H9 (cell line): Measurements from ENCODE around the gene RGP1. TPM values are rescaled to one million over a fixed set of nuclear protein-coding genes. Genes with fewer than 3 reads are reported as not detected.

ENCODE experiments used
- DNase-seq: peaks from one replicate; pipeline ENCODE4 v3.0.0-alpha.2; 2017
- H2AFZ ChIP-seq: one replicate; pipeline ENCODE4 v1.6.1; 2013; ENCODE audit warnings: mild to moderate bottlenecking, low read length, control low read depth, moderate library complexity
- H2AK5ac ChIP-seq: 2 replicates; pipeline ENCODE4 v1.6.1; 2013; ENCODE audit warnings: low read length, control low read depth, mixed read lengths; ENCODE audit not compliant: insufficient read length
- H2BK120ac ChIP-seq: one replicate; pipeline ENCODE4 v1.6.1; 2013; ENCODE audit warnings: low read depth, mild to moderate bottlenecking, low read length, control low read depth, inconsistent platforms; ENCODE audit not compliant: poor library complexity, severe bottlenecking
- H2BK12ac ChIP-seq: 2 replicates; pipeline ENCODE4 v1.6.1; 2013; ENCODE audit warnings: low read length, control low read depth, mixed read lengths, low read depth; ENCODE audit not compliant: insufficient read length
- H2BK15ac ChIP-seq: 2 replicates; pipeline ENCODE4 v1.6.1; 2013; ENCODE audit warnings: low read depth, low read length, control low read depth
- H2BK20ac ChIP-seq: one replicate; pipeline ENCODE4 v1.6.1; 2013; ENCODE audit warnings: low read depth, mild to moderate bottlenecking, low read length, control low read depth, inconsistent platforms; ENCODE audit not compliant: poor library complexity, severe bottlenecking
- H2BK5ac ChIP-seq: 2 replicates; pipeline ENCODE4 v1.6.1; 2013; ENCODE audit warnings: low read length, control low read depth, mixed read lengths; ENCODE audit not compliant: insufficient read length
- H3K14ac ChIP-seq: 2 replicates; pipeline ENCODE4 v1.6.1; 2013; ENCODE audit warnings: low read length, control low read depth; ENCODE audit not compliant: insufficient read depth
- H3K18ac ChIP-seq: 2 replicates; pipeline ENCODE4 v1.6.1; 2013; ENCODE audit warnings: low read depth, mild to moderate bottlenecking, mixed read lengths, low read length, control low read depth; ENCODE audit not compliant: insufficient read length
- H3K23ac ChIP-seq: 2 replicates; pipeline ENCODE4 v1.6.1; 2013; ENCODE audit warnings: low read length, control low read depth, mixed read lengths, low read depth; ENCODE audit not compliant: insufficient read length
- H3K23me2 ChIP-seq: 2 replicates; pipeline ENCODE4 v1.6.1; 2013; ENCODE audit warnings: low read depth, mild to moderate bottlenecking, mixed read lengths, low read length, control low read depth; ENCODE audit not compliant: insufficient read length, poor library complexity, severe bottlenecking
- H3K27ac ChIP-seq: 2 replicates; pipeline ENCODE4 v1.5.1; 2013; ENCODE audit warnings: low read length, control low read depth, mixed read lengths, low read depth; ENCODE audit not compliant: insufficient read length
- H3K27me3 ChIP-seq: 2 replicates; pipeline ENCODE4 v1.6.1; 2013; ENCODE audit warnings: low read length, control low read depth, inconsistent platforms; ENCODE audit not compliant: insufficient read depth
- H3K4ac ChIP-seq: 2 replicates; pipeline ENCODE4 v1.6.1; 2013; ENCODE audit warnings: low read depth, mild to moderate bottlenecking, control low read depth, inconsistent platforms, low read length, moderate library complexity
- H3K4me1 ChIP-seq: 2 replicates; pipeline ENCODE4 v1.6.1; 2013; ENCODE audit warnings: low read length, control low read depth, inconsistent platforms; ENCODE audit not compliant: insufficient read depth
- H3K4me2 ChIP-seq: 2 replicates; pipeline ENCODE4 v1.6.1; 2013; ENCODE audit warnings: low read length, control low read depth, mixed read lengths; ENCODE audit not compliant: insufficient read length, insufficient read depth
- H3K56ac ChIP-seq: 2 replicates; pipeline ENCODE4 v1.6.1; 2013; ENCODE audit warnings: low read depth, mild to moderate bottlenecking, mixed read lengths, low read length, control low read depth; ENCODE audit not compliant: insufficient read length
- H3K79me1 ChIP-seq: 2 replicates; pipeline ENCODE4 v1.6.1; 2013; ENCODE audit warnings: low read depth, mild to moderate bottlenecking, moderate library complexity, low read length, control low read depth, inconsistent platforms; ENCODE audit not compliant: insufficient read depth, poor library complexity, severe bottlenecking
- H3K79me2 ChIP-seq: 2 replicates; pipeline ENCODE4 v1.6.1; 2013; ENCODE audit warnings: low read length, control low read depth, inconsistent platforms; ENCODE audit not compliant: insufficient read depth
- H3K9ac ChIP-seq: 2 replicates; pipeline ENCODE4 v1.6.1; 2013; ENCODE audit warnings: low read length, control low read depth, mixed read lengths; ENCODE audit not compliant: insufficient read length; ENCODE audit errors: extremely low read depth
- H3K9me3 ChIP-seq: one replicate; pipeline ENCODE4 v1.6.1; 2013; ENCODE audit warnings: low read depth, low read length, inconsistent platforms; ENCODE audit not compliant: control insufficient read depth
- H3T11ph ChIP-seq: one replicate; pipeline ENCODE4 v1.6.1; 2013; ENCODE audit warnings: mild to moderate bottlenecking, low read length, control low read depth, inconsistent platforms
- H4K20me1 ChIP-seq: one replicate; pipeline ENCODE4 v1.6.1; 2013; ENCODE audit not compliant: control insufficient read depth, insufficient read length, insufficient read depth
- H4K5ac ChIP-seq: 2 replicates; pipeline ENCODE4 v1.6.1; 2013; ENCODE audit warnings: low read depth, mild to moderate bottlenecking, mixed read lengths, low read length, control low read depth; ENCODE audit not compliant: insufficient read length
- H4K8ac ChIP-seq: replicated peaks from 2 replicates; pipeline ENCODE4 v1.6.1; 2013; ENCODE audit warnings: low read length, control low read depth, mixed read lengths, low read depth; ENCODE audit not compliant: insufficient read length
- H4K91ac ChIP-seq: 2 replicates; pipeline ENCODE4 v1.6.1; 2013; ENCODE audit warnings: low read depth, mild to moderate bottlenecking, moderate library complexity, mixed read lengths, low read length, control low read depth; ENCODE audit not compliant: insufficient read length
- H3K27ac Mint-ChIP-seq, 3 experiments: 2 replicates in 2 of 3; 3 replicates in 1 of 3; pipeline ENCODE4 v1.8.0; 2020 to 2021; ENCODE audit warnings: mixed read lengths in 3 of 3, mild to moderate bottlenecking in 1 of 3, moderate library complexity in 1 of 3
- H3K27me3 Mint-ChIP-seq: 2 replicates; pipeline ENCODE4 v1.8.0; 2021; ENCODE audit warnings: low read depth, mild to moderate bottlenecking, moderate library complexity, mixed read lengths
- H3K36me3 Mint-ChIP-seq, 3 experiments: 2 replicates in 2 of 3; 3 replicates in 1 of 3; pipeline ENCODE4 v1.8.0; 2020 to 2021; ENCODE audit warnings: low read depth in 3 of 3, mixed read lengths in 3 of 3; ENCODE audit not compliant: insufficient read depth in 1 of 3
- H3K4me1 Mint-ChIP-seq, 2 experiments: 2 replicates each; pipeline ENCODE4 v1.8.0; 2020; ENCODE audit warnings: mixed read lengths in 2 of 2
- H3K4me3 Mint-ChIP-seq, 2 experiments: 2 replicates in 1 of 2; 3 replicates in 1 of 2; pipeline ENCODE4 v1.8.0; 2020 to 2021; ENCODE audit warnings: mild to moderate bottlenecking in 2 of 2, mixed read lengths in 2 of 2, moderate library complexity in 1 of 2
- H3K9me3 Mint-ChIP-seq, 2 experiments: 2 replicates in 1 of 2; 3 replicates in 1 of 2; pipeline ENCODE4 v1.8.0; 2020; ENCODE audit warnings: mild to moderate bottlenecking in 2 of 2, mixed read lengths in 2 of 2, moderate library complexity in 1 of 2
- WGBS: extraction: QIAGEN DNeasy Blood & Tissue Kit; methylation state at CpG from one replicate; pipeline ENCODE4 v1.1.7; 2013; ENCODE audit warnings: missing lambda C conversion rate, low lambda C conversion rate, mixed read lengths; ENCODE audit not compliant: insufficient read length; ENCODE audit errors: extremely low coverage; 5-methylcytosine and 5-hydroxymethylcytosine counted together
- total RNA-seq: library from RNA; stranded (reverse); gene quantifications from 2 replicates; pipeline ENCODE4 v1.2.1, GENCODE V29; 2021
- TF ChIP-seq, protein P1 (sequence below): fragments of 200-600 bp; sonication (generic); conservative IDR thresholded peaks from 3 replicates; pipeline ENCODE4 v1.8.0; 2021; ENCODE audit warnings: antibody characterized with exemption, mild to moderate bottlenecking

The RGP1 gene
- total RNA-seq, 1 experiment from 2014 or later = 25.7 TPM

GRCh38 chr9:35789541-35789940 is 40.5 kb downstream of the RGP1 start:
- no CpG with 5 or more reads among the region's 2 CpGs for WGBS
- Histone ChIP-seq H3K56ac (no peak overlapping the region), H3K9me3 (no peaks in the 10 kb centered on the region), H3K4ac (no peak overlapping the region), H2BK12ac (no peak overlapping the region), H3K79me1 (no peaks in the 10 kb centered on the region), H3K4me1 (no peaks in the 10 kb centered on the region), H3K79me2 (no peaks in the 10 kb centered on the region), H3K4me2 (no peak overlapping the region), H3K14ac (no peak overlapping the region), H2BK5ac (no peak overlapping the region), H2AK5ac (no peak overlapping the region), H2BK120ac (no peak overlapping the region), H4K91ac (no peak overlapping the region), H3K9ac (no peak overlapping the region), H3K27ac (no peak overlapping the region), H2BK20ac (no peak overlapping the region), H3K23ac (no peak overlapping the region), H3K18ac (no peak overlapping the region), H2BK15ac (no peak overlapping the region), H4K8ac (no peak overlapping the region), H3K27me3 (no peaks in the 10 kb centered on the region), H3T11ph (no peak overlapping the region), H4K5ac (no peak overlapping the region), H3K23me2 (peaks cover 3% of the 10 kb centered on the region), H4K20me1 (no peaks in the 10 kb centered on the region), H2AFZ (no peak overlapping the region)
- H3K27me3 Mint-ChIP-seq = peaks cover 4% of the 10 kb centered on the region
- peak overlapping the region in 1 of 3 experiments; percentile 39; a peak in 1 of 7 replicates for H3K27ac Mint-ChIP-seq
- peaks cover 0 to 14% (median 8%) of the 10 kb centered on the region in 3 experiments; a peak in 6 of 7 replicates for H3K36me3 Mint-ChIP-seq
- TF ChIP-seq, protein P1, sequence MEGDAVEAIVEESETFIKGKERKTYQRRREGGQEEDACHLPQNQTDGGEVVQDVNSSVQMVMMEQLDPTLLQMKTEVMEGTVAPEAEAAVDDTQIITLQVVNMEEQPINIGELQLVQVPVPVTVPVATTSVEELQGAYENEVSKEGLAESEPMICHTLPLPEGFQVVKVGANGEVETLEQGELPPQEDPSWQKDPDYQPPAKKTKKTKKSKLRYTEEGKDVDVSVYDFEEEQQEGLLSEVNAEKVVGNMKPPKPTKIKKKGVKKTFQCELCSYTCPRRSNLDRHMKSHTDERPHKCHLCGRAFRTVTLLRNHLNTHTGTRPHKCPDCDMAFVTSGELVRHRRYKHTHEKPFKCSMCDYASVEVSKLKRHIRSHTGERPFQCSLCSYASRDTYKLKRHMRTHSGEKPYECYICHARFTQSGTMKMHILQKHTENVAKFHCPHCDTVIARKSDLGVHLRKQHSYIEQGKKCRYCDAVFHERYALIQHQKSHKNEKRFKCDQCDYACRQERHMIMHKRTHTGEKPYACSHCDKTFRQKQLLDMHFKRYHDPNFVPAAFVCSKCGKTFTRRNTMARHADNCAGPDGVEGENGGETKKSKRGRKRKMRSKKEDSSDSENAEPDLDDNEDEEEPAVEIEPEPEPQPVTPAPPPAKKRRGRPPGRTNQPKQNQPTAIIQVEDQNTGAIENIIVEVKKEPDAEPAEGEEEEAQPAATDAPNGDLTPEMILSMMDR = no peak
- no peak for DNase-seq
- H3K4me1 Mint-ChIP-seq = peaks cover 17 to 19% of the 10 kb centered on the region in 2 experiments
- no peak overlapping the region for H3K4me3 Mint-ChIP-seq
- H3K9me3 Mint-ChIP-seq = no peaks in the 10 kb centered on the region
